ENCODE data around the gene RFC2.

DNA sequence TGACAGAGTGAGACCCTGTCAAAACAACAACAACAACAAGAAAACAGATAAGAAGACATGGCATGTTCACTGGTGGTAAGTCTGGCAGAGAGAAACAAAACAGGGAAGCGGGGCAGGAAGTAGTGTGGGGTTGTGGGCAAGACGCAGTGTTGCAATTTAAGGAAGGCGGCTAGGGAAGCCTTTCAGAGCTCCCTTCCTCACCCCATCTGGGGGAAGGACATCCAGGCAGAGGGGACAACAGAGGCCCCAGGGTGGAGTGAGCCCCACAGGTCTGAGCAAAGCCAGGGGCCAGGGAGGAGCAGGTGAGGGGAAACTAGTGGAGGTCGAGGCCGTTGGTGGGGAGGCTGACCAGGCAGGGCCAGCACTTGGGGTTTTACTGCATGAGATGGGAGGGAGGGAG is 27.6 kb downstream of the RFC2 start:
- TF ChIP-seq JUN (IDR thresholded peaks at IDR 0.05) = no peak
- TF ChIP-seq, protein P1, sequence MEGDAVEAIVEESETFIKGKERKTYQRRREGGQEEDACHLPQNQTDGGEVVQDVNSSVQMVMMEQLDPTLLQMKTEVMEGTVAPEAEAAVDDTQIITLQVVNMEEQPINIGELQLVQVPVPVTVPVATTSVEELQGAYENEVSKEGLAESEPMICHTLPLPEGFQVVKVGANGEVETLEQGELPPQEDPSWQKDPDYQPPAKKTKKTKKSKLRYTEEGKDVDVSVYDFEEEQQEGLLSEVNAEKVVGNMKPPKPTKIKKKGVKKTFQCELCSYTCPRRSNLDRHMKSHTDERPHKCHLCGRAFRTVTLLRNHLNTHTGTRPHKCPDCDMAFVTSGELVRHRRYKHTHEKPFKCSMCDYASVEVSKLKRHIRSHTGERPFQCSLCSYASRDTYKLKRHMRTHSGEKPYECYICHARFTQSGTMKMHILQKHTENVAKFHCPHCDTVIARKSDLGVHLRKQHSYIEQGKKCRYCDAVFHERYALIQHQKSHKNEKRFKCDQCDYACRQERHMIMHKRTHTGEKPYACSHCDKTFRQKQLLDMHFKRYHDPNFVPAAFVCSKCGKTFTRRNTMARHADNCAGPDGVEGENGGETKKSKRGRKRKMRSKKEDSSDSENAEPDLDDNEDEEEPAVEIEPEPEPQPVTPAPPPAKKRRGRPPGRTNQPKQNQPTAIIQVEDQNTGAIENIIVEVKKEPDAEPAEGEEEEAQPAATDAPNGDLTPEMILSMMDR (IDR thresholded peaks at IDR 0.05) = no peak
- TF ChIP-seq, protein P2, sequence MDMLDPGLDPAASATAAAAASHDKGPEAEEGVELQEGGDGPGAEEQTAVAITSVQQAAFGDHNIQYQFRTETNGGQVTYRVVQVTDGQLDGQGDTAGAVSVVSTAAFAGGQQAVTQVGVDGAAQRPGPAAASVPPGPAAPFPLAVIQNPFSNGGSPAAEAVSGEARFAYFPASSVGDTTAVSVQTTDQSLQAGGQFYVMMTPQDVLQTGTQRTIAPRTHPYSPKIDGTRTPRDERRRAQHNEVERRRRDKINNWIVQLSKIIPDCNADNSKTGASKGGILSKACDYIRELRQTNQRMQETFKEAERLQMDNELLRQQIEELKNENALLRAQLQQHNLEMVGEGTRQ (IDR thresholded peaks at IDR 0.05) = no peak
- no peak for TF ChIP-seq EP300 (IDR thresholded peaks at IDR 0.05)
- TF ChIP-seq ESRRA (IDR thresholded peaks at IDR 0.05; ENCODE audit: borderline replicate concordance, low read length) = no peak
- TF ChIP-seq, protein P3, sequence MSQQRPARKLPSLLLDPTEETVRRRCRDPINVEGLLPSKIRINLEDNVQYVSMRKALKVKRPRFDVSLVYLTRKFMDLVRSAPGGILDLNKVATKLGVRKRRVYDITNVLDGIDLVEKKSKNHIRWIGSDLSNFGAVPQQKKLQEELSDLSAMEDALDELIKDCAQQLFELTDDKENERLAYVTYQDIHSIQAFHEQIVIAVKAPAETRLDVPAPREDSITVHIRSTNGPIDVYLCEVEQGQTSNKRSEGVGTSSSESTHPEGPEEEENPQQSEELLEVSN (IDR thresholded peaks at IDR 0.05; ENCODE audit: borderline replicate concordance, low read depth) = no peak
- TF ChIP-seq, protein P4, sequence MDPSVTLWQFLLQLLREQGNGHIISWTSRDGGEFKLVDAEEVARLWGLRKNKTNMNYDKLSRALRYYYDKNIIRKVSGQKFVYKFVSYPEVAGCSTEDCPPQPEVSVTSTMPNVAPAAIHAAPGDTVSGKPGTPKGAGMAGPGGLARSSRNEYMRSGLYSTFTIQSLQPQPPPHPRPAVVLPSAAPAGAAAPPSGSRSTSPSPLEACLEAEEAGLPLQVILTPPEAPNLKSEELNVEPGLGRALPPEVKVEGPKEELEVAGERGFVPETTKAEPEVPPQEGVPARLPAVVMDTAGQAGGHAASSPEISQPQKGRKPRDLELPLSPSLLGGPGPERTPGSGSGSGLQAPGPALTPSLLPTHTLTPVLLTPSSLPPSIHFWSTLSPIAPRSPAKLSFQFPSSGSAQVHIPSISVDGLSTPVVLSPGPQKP (IDR thresholded peaks at IDR 0.05; ENCODE audit: low read depth, low read length) = no peak
- TF ChIP-seq POLR2A (IDR thresholded peaks at IDR 0.05; ENCODE audit: low read length) = no peak
- TF ChIP-seq, protein P5, sequence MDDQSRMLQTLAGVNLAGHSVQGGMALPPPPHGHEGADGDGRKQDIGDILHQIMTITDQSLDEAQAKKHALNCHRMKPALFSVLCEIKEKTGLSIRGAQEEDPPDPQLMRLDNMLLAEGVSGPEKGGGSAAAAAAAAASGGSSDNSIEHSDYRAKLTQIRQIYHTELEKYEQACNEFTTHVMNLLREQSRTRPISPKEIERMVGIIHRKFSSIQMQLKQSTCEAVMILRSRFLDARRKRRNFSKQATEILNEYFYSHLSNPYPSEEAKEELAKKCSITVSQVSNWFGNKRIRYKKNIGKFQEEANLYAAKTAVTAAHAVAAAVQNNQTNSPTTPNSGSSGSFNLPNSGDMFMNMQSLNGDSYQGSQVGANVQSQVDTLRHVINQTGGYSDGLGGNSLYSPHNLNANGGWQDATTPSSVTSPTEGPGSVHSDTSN (IDR thresholded peaks at IDR 0.05) = no peak
- TF ChIP-seq RCOR1 (IDR thresholded peaks at IDR 0.05; ENCODE audit: low read depth, low read length) = no peak
